Astrocyte (in vitro differentiated cells and primary cell): Measurements from ENCODE around the gene NPR1. TPM values are rescaled to one million over a fixed set of nuclear protein-coding genes. Genes with fewer than 3 reads are reported as not detected.
A peak's percentile ranks its signal among the peaks of the same experiment; 100 is the strongest.

ENCODE experiments used
- DNase-seq: peaks from one replicate; pipeline ENCODE4 v3.0.0-alpha.2; 2010; ENCODE audit warnings: low read depth
- FAIRE-seq: peaks from 2 replicates; lab custom pipeline; 2011; peaks lifted over from hg19 to GRCh38; lab: Jason Lieb, UNC
- H2AFZ ChIP-seq: 2 replicates; pipeline ENCODE4 v1.6.0; 2012; ENCODE audit warnings: low read depth, low read length, inconsistent platforms
- H3K27ac ChIP-seq: 2 replicates; pipeline ENCODE4 v1.5.1; 2011; ENCODE audit warnings: low read depth, low read length, inconsistent platforms
- H3K27me3 ChIP-seq: 2 replicates; pipeline ENCODE4 v1.6.0; 2011; ENCODE audit warnings: low read length, inconsistent platforms; ENCODE audit not compliant: insufficient read depth
- H3K36me3 ChIP-seq: 2 replicates; pipeline ENCODE4 v1.5.1; 2011; ENCODE audit warnings: low read length, inconsistent platforms; ENCODE audit not compliant: insufficient read depth
- H3K4me1 ChIP-seq: 2 replicates; pipeline ENCODE4 v1.5.1; 2011; ENCODE audit warnings: low read length, inconsistent platforms; ENCODE audit not compliant: insufficient read depth
- H3K4me2 ChIP-seq: 2 replicates; pipeline ENCODE4 v1.6.0; 2012; ENCODE audit warnings: low read length, inconsistent platforms
- H3K4me3 ChIP-seq: 2 replicates; pipeline ENCODE4 v1.5.1; 2011; ENCODE audit warnings: low read depth, mild to moderate bottlenecking, low read length, inconsistent platforms; ENCODE audit not compliant: insufficient read depth
- H3K79me2 ChIP-seq: 2 replicates; pipeline ENCODE4 v1.6.0; 2012; ENCODE audit warnings: mild to moderate bottlenecking, low read length, inconsistent platforms; ENCODE audit not compliant: insufficient read depth
- H3K9ac ChIP-seq: 2 replicates; pipeline ENCODE4 v1.6.0; 2012; ENCODE audit warnings: mild to moderate bottlenecking, low read length, inconsistent platforms
- H3K9me3 ChIP-seq: 2 replicates; pipeline ENCODE4 v1.5.1; 2012; ENCODE audit warnings: low read depth, mild to moderate bottlenecking, low read length, inconsistent platforms; ENCODE audit not compliant: insufficient read depth
- H4K20me1 ChIP-seq: 2 replicates; pipeline ENCODE4 v1.6.0; 2012; ENCODE audit warnings: low read length, inconsistent platforms; ENCODE audit not compliant: insufficient read depth
- H3K27ac Mint-ChIP-seq: one replicate; pipeline ENCODE4 v1.8.0; 2021; ENCODE audit warnings: mild to moderate bottlenecking, mixed read lengths; ENCODE audit not compliant: unreplicated experiment
- H3K27me3 Mint-ChIP-seq: one replicate; pipeline ENCODE4 v1.8.0; 2021; ENCODE audit warnings: low read depth, mixed read lengths; ENCODE audit not compliant: unreplicated experiment
- H3K36me3 Mint-ChIP-seq: one replicate; pipeline ENCODE4 v1.8.0; 2021; ENCODE audit warnings: low read depth, mixed read lengths; ENCODE audit not compliant: unreplicated experiment
- H3K4me1 Mint-ChIP-seq: one replicate; pipeline ENCODE4 v1.8.0; 2021; ENCODE audit warnings: low read depth, mixed read lengths; ENCODE audit not compliant: unreplicated experiment
- H3K4me3 Mint-ChIP-seq: one replicate; pipeline ENCODE4 v1.8.0; 2021; ENCODE audit warnings: mild to moderate bottlenecking, moderate library complexity, mixed read lengths; ENCODE audit not compliant: unreplicated experiment
- H3K9me3 Mint-ChIP-seq: one replicate; pipeline ENCODE4 v1.8.0; 2021; ENCODE audit warnings: mild to moderate bottlenecking, mixed read lengths; ENCODE audit not compliant: unreplicated experiment
- CTCF ChIP-seq: IDR thresholded peaks from 2 replicates; pipeline ENCODE4 v1.5.1; 2011; ENCODE audit warnings: low read depth, mild to moderate bottlenecking, inconsistent platforms, low read length, moderate library complexity; ENCODE audit not compliant: insufficient read depth
- EZH2 ChIP-seq: IDR thresholded peaks from 2 replicates; pipeline ENCODE4 v1.6.1; 2012; ENCODE audit warnings: mild to moderate bottlenecking, low read length, inconsistent platforms; ENCODE audit not compliant: insufficient read depth
- total RNA-seq: library from RNA; stranded (reverse); gene quantifications from 2 replicates; pipeline ENCODE4 v1.2.1, GENCODE V29; 2021

The NPR1 gene
- total RNA-seq, 1 donor from 2014 or later: 0.11 TPM

GRCh38 chr1:153636312-153636711 lies 42.2 kb upstream of the NPR1 start:
- H3K4me3 ChIP-seq: no peak overlapping the region

GRCh38 chr1:153638261-153638660 lies 40.2 kb upstream of the NPR1 start:
- no peak overlapping the region for H3K4me3 Mint-ChIP-seq
- H4K20me1 ChIP-seq: peaks cover 59% of the 10 kb centered on the region

More at GRCh38 chr1:153636312-153636711, 42.2 kb upstream of the NPR1 start:
- Mint-ChIP-seq H3K36me3 (peaks cover 9% of the 10 kb centered on the region), H3K27ac (no peak overlapping the region), H3K9me3 (peaks cover 2% of the 10 kb centered on the region), H3K27me3 (no peaks in the 10 kb centered on the region), H3K4me3 (peak overlapping the region; percentile 97), H3K4me1 (peaks cover 3% of the 10 kb centered on the region)
- Histone ChIP-seq H3K9ac (no peak overlapping the region), H3K36me3 (peaks cover 41% of the 10 kb centered on the region), H3K9me3 (no peaks in the 10 kb centered on the region), H3K4me1 (peaks cover 8% of the 10 kb centered on the region), H3K27me3 (no peaks in the 10 kb centered on the region), H2AFZ (no peak overlapping the region), H4K20me1 (peaks cover 45% of the 10 kb centered on the region), H3K27ac (no peak overlapping the region), H3K4me2 (peak overlapping the region; percentile 94), H3K79me2 (peaks cover 66% of the 10 kb centered on the region)
- TF ChIP-seq EZH2: no peak
- no peak for TF ChIP-seq CTCF
- DNase-seq: no peak
- no peak for FAIRE-seq

More at GRCh38 chr1:153638261-153638660, 40.2 kb upstream of the NPR1 start:
- Mint-ChIP-seq H3K27me3 (no peaks in the 10 kb centered on the region), H3K9me3 (peaks cover 2% of the 10 kb centered on the region), H3K36me3 (peaks cover 16% of the 10 kb centered on the region), H3K27ac (no peak overlapping the region), H3K4me1 (peaks cover under 1% of the 10 kb centered on the region)
- no peak for TF ChIP-seq CTCF
- TF ChIP-seq EZH2: no peak
- Histone ChIP-seq H2AFZ (no peak overlapping the region), H3K79me2 (peaks cover 84% of the 10 kb centered on the region), H3K9ac (no peak overlapping the region), H3K9me3 (no peaks in the 10 kb centered on the region), H3K36me3 (peaks cover 60% of the 10 kb centered on the region), H3K4me1 (peaks cover 3% of the 10 kb centered on the region), H3K4me3 (no peak overlapping the region), H3K4me2 (no peak overlapping the region), H3K27ac (no peak overlapping the region), H3K27me3 (no peaks in the 10 kb centered on the region)
- FAIRE-seq: no peak
- DNase-seq: no peak
